ENCODE data around the gene ALPL. TPM values are rescaled to one million over a fixed set of nuclear protein-coding genes. Genes with fewer than 3 reads are reported as not detected.
"Not testable (repeated sequence)": the region's sequence is repeated elsewhere in the genome, so short reads cannot be mapped to it uniquely, and the experiment has no call there.

Gene ALPL
- total RNA-seq, 1 donor from 2014 or later, result 1.0 TPM

DNA sequence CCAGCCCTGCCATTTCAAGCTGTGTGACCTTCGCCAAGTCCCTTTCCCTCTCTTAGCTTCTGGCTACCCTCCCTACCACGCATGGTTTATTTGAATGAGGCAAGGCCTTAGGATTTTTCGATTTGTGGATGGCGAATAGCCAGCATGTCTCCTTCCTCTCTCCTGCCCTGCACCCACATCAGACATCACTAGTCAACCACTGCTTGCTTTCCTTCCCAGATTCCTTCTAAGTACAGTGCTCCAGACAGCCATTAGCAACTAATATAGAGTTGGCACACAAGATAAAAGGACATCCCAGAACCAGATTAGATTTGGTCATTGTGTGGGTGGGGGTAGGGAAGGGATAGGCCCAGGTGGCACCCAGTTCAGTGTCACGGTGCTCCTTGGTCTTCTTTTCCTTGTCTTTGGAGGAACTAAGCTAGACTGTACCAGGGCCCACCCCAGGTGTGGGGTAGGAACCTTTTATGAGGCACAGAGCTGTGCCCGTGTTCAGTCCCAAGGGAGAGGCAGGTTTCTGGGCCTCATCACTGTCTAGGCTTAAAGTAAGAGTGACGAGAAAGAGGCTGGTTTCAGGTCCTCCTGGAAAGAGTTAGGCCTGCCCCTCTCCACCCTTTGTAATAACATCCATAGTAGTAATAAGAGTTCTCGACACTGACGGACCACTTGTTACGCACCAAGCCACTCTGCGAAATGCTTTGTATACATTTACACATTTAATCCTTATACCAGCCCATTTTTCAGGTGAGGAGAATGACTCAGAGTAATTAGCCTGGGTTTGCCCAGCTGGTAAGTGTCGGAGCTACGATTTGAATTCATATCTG is 8.6 kb downstream of the ALPL start:
- peaks cover 0 to 3% (median 0%) of the 10 kb centered on the region in 3 donors for H3K4me1 ChIP-seq (ENCODE audit: control insufficient read depth in 3 of 3, insufficient read depth in 3 of 3, low read length in 3 of 3)
- H3K9ac ChIP-seq (ENCODE audit: low read depth in 1 of 3, low read length in 3 of 3), result no peak overlapping the region
- H3K27ac ChIP-seq (ENCODE audit: low read depth, low read length), result no peak overlapping the region
- no peaks in the 10 kb centered on the region for H3K9me3 ChIP-seq (ENCODE audit: control insufficient read depth in 3 of 3, low read length in 3 of 3)
- peaks cover 2 to 13% (median 8%) of the 10 kb centered on the region in 3 donors for H3K27me3 ChIP-seq (ENCODE audit: control insufficient read depth in 3 of 3, insufficient read depth in 3 of 3, low read length in 3 of 3)
- H3K4me3 ChIP-seq (ENCODE audit: low read length in 3 of 3), result no peak overlapping the region
- H3K36me3 ChIP-seq (ENCODE audit: control insufficient read depth in 3 of 3, insufficient read depth in 3 of 3, low read length in 3 of 3), result no peaks in the 10 kb centered on the region

DNA sequence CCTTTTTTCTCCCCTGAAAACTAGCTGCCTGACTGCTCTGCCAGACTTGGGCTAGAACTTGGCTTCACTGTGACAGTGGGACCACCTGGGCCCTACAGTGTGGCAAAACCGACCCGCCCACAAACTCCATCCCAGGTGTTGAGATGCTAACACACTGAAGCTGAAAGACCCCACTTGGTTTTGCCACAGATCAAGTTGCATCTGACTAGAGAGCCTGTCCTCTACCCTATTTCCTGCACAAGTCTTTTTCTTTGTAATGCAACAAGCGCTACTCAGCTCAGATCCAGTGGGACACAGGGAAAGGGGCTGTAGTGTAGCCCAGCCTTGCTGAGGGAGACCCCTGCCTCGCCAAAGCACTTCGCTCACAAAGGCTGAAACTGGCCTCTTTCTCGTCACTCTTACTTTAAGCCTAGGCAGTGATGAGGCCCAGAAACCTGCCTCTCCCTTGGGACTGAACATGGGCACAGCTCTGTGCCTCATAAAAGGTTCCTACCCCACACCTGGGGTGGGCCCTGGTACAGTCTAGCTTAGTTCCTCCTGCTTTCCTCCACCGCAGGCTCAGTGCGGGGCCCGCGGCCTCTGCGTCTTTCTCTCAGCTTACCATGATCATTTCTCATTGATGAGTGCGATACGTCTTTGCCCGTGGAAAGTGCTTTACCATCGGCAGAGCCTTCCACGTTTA is 9.7 kb downstream of the ALPL start:
- Histone ChIP-seq H3K9ac (ENCODE audit: low read depth in 1 of 3, low read length in 3 of 3) (no peak overlapping the region), H3K9me3 (ENCODE audit: control insufficient read depth in 3 of 3, low read length in 3 of 3) (no peaks in the 10 kb centered on the region), H3K27me3 (ENCODE audit: control insufficient read depth in 3 of 3, insufficient read depth in 3 of 3, low read length in 3 of 3) (peaks cover 1 to 18% (median 8%) of the 10 kb centered on the region in 3 donors), H3K4me1 (ENCODE audit: control insufficient read depth in 3 of 3, insufficient read depth in 3 of 3, low read length in 3 of 3) (peaks cover 0 to 3% (median 0%) of the 10 kb centered on the region in 3 donors), H3K27ac (ENCODE audit: low read depth, low read length) (no peak overlapping the region), H3K4me3 (ENCODE audit: low read length in 3 of 3) (no peak overlapping the region), H3K36me3 (ENCODE audit: control insufficient read depth in 3 of 3, insufficient read depth in 3 of 3, low read length in 3 of 3) (no peaks in the 10 kb centered on the region)

DNA sequence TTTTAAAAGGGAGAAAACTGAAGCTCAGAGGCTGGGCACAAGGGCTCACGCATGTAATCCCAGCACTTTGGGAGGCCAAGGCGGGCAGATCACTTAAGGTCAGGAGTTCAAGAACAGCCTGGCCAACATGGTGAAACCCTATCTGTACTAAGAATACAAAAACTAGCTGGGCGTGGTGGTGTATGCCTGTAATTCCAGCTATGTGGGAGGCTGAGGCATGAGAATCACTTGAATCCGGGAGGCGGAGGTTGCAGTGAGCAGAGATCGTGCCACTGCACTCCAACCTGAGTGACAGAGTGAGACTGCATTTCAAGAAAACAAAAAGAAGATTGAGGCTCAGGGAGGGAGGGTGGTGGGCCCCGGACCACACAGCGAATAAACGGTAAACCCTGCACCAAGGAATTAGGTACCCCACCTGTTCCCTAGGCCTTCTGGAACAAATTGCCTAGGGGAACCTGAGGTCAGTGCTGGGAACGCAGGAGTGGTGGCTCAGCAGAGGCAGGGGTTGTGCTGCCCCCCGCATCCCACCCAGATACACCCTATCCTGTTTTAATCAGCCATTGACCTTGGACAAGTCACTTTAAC is 10.4 kb downstream of the ALPL start:
- H3K9me3 ChIP-seq (ENCODE audit: control insufficient read depth in 3 of 3, low read length in 3 of 3); H3K36me3 ChIP-seq (ENCODE audit: control insufficient read depth in 3 of 3, insufficient read depth in 3 of 3, low read length in 3 of 3); H3K4me1 ChIP-seq (ENCODE audit: control insufficient read depth in 3 of 3, insufficient read depth in 3 of 3, low read length in 3 of 3); H3K27ac ChIP-seq (ENCODE audit: low read depth, low read length); H3K9ac ChIP-seq (ENCODE audit: low read depth in 1 of 3, low read length in 3 of 3); H3K4me3 ChIP-seq (ENCODE audit: low read length in 3 of 3): not testable (repeated sequence)
- peaks cover 0 to 12% (median 3%) of the 10 kb centered on the region in 3 donors for H3K27me3 ChIP-seq (ENCODE audit: control insufficient read depth in 3 of 3, insufficient read depth in 3 of 3, low read length in 3 of 3)

- Histone ChIP-seq H3K4me3 (ENCODE audit: low read length in 3 of 3) (no peak overlapping the region), H3K36me3 (ENCODE audit: control insufficient read depth in 3 of 3, insufficient read depth in 3 of 3, low read length in 3 of 3) (no peaks in the 10 kb centered on the region), H3K9ac (ENCODE audit: low read depth in 1 of 3, low read length in 3 of 3) (no peak overlapping the region), H3K27me3 (ENCODE audit: control insufficient read depth in 3 of 3, insufficient read depth in 3 of 3, low read length in 3 of 3) (peaks cover 0 to 9% (median 0%) of the 10 kb centered on the region in 3 donors), H3K9me3 (ENCODE audit: control insufficient read depth in 3 of 3, low read length in 3 of 3) (no peaks in the 10 kb centered on the region), H3K27ac (ENCODE audit: low read depth, low read length) (no peak overlapping the region), H3K4me1 (ENCODE audit: control insufficient read depth in 3 of 3, insufficient read depth in 3 of 3, low read length in 3 of 3) (peaks cover 0 to 3% (median 2%) of the 10 kb centered on the region in 3 donors)
Measured at GRCh38 chr1:21520899-21521716, 11.9 kb downstream of the ALPL start.

- no peaks in the 10 kb centered on the region for H3K9me3 ChIP-seq (ENCODE audit: control insufficient read depth in 3 of 3, low read length in 3 of 3)
- no peak overlapping the region for H3K27ac ChIP-seq (ENCODE audit: low read depth, low read length)
- peaks cover 0 to 6% (median 0%) of the 10 kb centered on the region in 3 donors for H3K27me3 ChIP-seq (ENCODE audit: control insufficient read depth in 3 of 3, insufficient read depth in 3 of 3, low read length in 3 of 3)
- peaks cover 0 to 3% (median 2%) of the 10 kb centered on the region in 3 donors for H3K4me1 ChIP-seq (ENCODE audit: control insufficient read depth in 3 of 3, insufficient read depth in 3 of 3, low read length in 3 of 3)
- H3K4me3 ChIP-seq (ENCODE audit: low read length in 3 of 3), result no peak overlapping the region
- H3K36me3 ChIP-seq (ENCODE audit: control insufficient read depth in 3 of 3, insufficient read depth in 3 of 3, low read length in 3 of 3), result no peaks in the 10 kb centered on the region
- no peak overlapping the region for H3K9ac ChIP-seq (ENCODE audit: low read depth in 1 of 3, low read length in 3 of 3)
Measured at GRCh38 chr1:21521717-21522060, 12.5 kb downstream of the ALPL start.

GRCh38 chr1:21522525-21523038 is 13.4 kb downstream of the ALPL start:
- H3K9me3 ChIP-seq (ENCODE audit: control insufficient read depth in 3 of 3, low read length in 3 of 3), result no peaks in the 10 kb centered on the region

DNA sequence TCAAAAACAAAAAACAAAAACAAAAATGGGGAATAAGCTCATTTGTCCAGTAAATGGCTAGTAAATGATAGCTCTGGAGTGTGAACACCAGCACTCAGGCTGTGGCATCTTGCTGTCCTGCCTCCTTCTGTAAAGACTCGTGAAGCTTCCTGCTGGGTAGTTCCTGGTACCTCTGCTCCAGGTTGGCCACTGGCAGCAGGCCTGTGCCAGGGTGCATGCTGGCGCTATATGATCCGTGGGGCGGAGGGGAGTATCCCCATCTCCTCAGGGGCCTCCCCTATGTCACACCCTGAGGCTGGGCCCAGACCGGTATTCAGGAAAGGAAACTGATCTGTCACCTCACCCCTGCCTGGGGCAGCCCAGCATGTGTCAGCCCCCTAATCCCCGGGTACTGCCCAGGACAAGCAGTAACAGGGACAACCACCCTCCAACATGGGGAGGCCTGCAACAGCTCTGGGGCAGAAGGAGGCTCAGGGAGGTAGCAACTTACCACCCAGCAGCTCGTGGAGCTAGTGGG is 14.1 kb downstream of the ALPL start:
- Histone ChIP-seq H3K9ac (ENCODE audit: low read depth in 1 of 3, low read length in 3 of 3) (no peak overlapping the region), H3K9me3 (ENCODE audit: control insufficient read depth in 3 of 3, low read length in 3 of 3) (no peaks in the 10 kb centered on the region), H3K27me3 (ENCODE audit: control insufficient read depth in 3 of 3, insufficient read depth in 3 of 3, low read length in 3 of 3) (peaks cover 0 to 6% (median 0%) of the 10 kb centered on the region in 3 donors), H3K4me1 (ENCODE audit: control insufficient read depth in 3 of 3, insufficient read depth in 3 of 3, low read length in 3 of 3) (peaks cover 0 to 3% (median 2%) of the 10 kb centered on the region in 3 donors), H3K27ac (ENCODE audit: low read depth, low read length) (no peak overlapping the region), H3K4me3 (ENCODE audit: low read length in 3 of 3) (no peak overlapping the region), H3K36me3 (ENCODE audit: control insufficient read depth in 3 of 3, insufficient read depth in 3 of 3, low read length in 3 of 3) (no peaks in the 10 kb centered on the region)

More at GRCh38 chr1:21522525-21523038, 13.4 kb downstream of the ALPL start:
- Histone ChIP-seq H3K36me3 (ENCODE audit: control insufficient read depth in 3 of 3, insufficient read depth in 3 of 3, low read length in 3 of 3) (no peaks in the 10 kb centered on the region), H3K4me1 (ENCODE audit: control insufficient read depth in 3 of 3, insufficient read depth in 3 of 3, low read length in 3 of 3) (peaks cover 0 to 3% (median 2%) of the 10 kb centered on the region in 3 donors), H3K9ac (ENCODE audit: low read depth in 1 of 3, low read length in 3 of 3) (no peak overlapping the region), H3K27me3 (ENCODE audit: control insufficient read depth in 3 of 3, insufficient read depth in 3 of 3, low read length in 3 of 3) (peaks cover 0 to 6% (median 0%) of the 10 kb centered on the region in 3 donors), H3K27ac (ENCODE audit: low read depth, low read length) (no peak overlapping the region), H3K4me3 (ENCODE audit: low read length in 3 of 3) (no peak overlapping the region)

DNA sequence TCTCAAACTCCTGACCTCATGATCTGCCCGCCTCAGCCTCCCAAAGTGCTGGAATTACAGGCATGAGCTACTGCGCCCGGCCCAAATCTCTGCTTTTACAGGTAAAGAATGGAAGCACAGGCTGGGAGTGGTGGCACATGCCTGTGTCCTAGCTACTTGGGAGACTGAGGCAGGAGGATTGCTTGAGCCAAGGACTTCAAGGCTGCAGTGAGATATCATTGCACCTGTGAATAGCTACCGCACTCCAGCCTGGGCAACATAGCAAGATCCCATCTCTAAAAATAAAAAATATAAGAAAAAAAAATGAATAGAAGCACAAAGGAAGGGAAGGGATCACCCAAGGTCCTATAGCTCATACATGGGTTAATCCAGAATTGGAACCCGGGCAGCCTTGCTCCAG is 15.0 kb downstream of the ALPL start:
- Histone ChIP-seq H3K9ac (ENCODE audit: low read depth in 1 of 3, low read length in 3 of 3) (no peak overlapping the region), H3K27me3 (ENCODE audit: control insufficient read depth in 3 of 3, insufficient read depth in 3 of 3, low read length in 3 of 3) (peaks cover 0 to 6% (median 0%) of the 10 kb centered on the region in 3 donors), H3K9me3 (ENCODE audit: control insufficient read depth in 3 of 3, low read length in 3 of 3) (no peaks in the 10 kb centered on the region), H3K4me1 (ENCODE audit: control insufficient read depth in 3 of 3, insufficient read depth in 3 of 3, low read length in 3 of 3) (peaks cover 0 to 3% (median 2%) of the 10 kb centered on the region in 3 donors), H3K4me3 (ENCODE audit: low read length in 3 of 3) (no peak overlapping the region), H3K36me3 (ENCODE audit: control insufficient read depth in 3 of 3, insufficient read depth in 3 of 3, low read length in 3 of 3) (no peaks in the 10 kb centered on the region), H3K27ac (ENCODE audit: low read depth, low read length) (no peak overlapping the region)

DNA sequence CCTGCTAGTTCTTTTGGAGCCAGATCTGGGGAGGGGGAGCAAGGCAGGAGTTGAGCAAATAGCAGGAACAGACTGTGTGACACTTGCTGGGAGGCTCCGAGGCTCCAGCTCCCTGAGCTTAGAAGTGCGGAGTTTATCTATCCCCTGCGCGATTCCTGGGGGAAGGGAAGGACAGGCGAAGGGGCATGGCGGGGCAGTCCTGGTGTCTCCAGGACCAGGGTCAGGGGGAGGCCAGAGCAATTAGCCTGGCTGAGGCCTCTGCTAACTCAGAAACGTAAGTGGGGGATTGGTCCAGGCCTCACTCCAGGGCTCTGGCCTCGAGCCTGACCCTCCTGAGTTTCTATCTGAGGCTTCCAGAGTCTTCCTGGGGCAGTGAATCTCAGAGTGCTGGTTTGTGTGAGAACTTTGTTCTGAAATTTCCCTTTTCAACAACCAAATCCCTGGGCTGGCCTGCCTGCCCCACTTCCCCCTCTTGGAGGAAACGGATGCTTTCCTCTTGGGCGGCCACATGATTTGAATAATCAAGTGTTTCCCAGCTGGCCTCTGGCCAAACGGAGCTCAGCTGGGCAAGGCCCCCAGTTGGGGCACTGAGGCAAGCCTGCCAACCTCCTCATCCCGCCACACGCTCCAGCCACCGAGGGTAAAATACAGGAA is 15.6 kb downstream of the ALPL start:
- Histone ChIP-seq H3K9ac (ENCODE audit: low read depth in 1 of 3, low read length in 3 of 3) (no peak overlapping the region), H3K4me3 (ENCODE audit: low read length in 3 of 3) (no peak overlapping the region), H3K27ac (ENCODE audit: low read depth, low read length) (no peak overlapping the region), H3K9me3 (ENCODE audit: control insufficient read depth in 3 of 3, low read length in 3 of 3) (no peaks in the 10 kb centered on the region), H3K36me3 (ENCODE audit: control insufficient read depth in 3 of 3, insufficient read depth in 3 of 3, low read length in 3 of 3) (no peaks in the 10 kb centered on the region), H3K4me1 (ENCODE audit: control insufficient read depth in 3 of 3, insufficient read depth in 3 of 3, low read length in 3 of 3) (peaks cover 0 to 3% (median 2%) of the 10 kb centered on the region in 3 donors), H3K27me3 (ENCODE audit: control insufficient read depth in 3 of 3, insufficient read depth in 3 of 3, low read length in 3 of 3) (peaks cover 0 to 6% (median 0%) of the 10 kb centered on the region in 3 donors)

Data from skeletal muscle tissue (tissue), 4 donors.